Activated naive CD8-positive, alpha-beta T cell treated with anti-CD3 and anti-CD28 coated beads, Interleukin-2, amount 50 U/mL, for 24 hours (primary cell): ENCODE measurements around the gene BRCA2.
"Not testable (repeated sequence)": the region's sequence is repeated elsewhere in the genome, so short reads cannot be mapped to it uniquely, and the experiment has no call there.

Source experiments
- ATAC-seq: fragments of 150-1000 bp; cut with Tn5 transposase; one replicate; pipeline ENCODE4 v1.10.0; 2021
- DNase-seq: peaks from one replicate; pipeline ENCODE4 v3.0.0; 2021
- H3K27ac Mint-ChIP-seq: one replicate; pipeline ENCODE4 v1.8.0; 2021; ENCODE audit warnings: mild to moderate bottlenecking, mixed read lengths
- H3K27me3 Mint-ChIP-seq: one replicate; pipeline ENCODE4 v1.8.0; 2021; ENCODE audit warnings: mixed read lengths
- H3K36me3 Mint-ChIP-seq: one replicate; pipeline ENCODE4 v1.8.0; 2021; ENCODE audit warnings: low read depth, mixed read lengths
- H3K4me1 Mint-ChIP-seq: one replicate; pipeline ENCODE4 v1.8.0; 2021; ENCODE audit warnings: mixed read lengths
- H3K4me3 Mint-ChIP-seq: one replicate; pipeline ENCODE4 v1.8.0; 2021; ENCODE audit warnings: mild to moderate bottlenecking, moderate library complexity, mixed read lengths
- H3K9me3 Mint-ChIP-seq: one replicate; pipeline ENCODE4 v1.8.0; 2021; ENCODE audit warnings: mixed read lengths

Gene BRCA2

GRCh38 chr13:32320528-32320927, 5.2 kb downstream of the BRCA2 start:
- ATAC-seq = no peak
- Mint-ChIP-seq H3K36me3 (peaks cover 39% of the 10 kb centered on the region), H3K9me3 (no peaks in the 10 kb centered on the region), H3K4me3 (no peak overlapping the region), H3K27me3 (no peaks in the 10 kb centered on the region), H3K4me1 (peaks cover 10% of the 10 kb centered on the region), H3K27ac (no peak overlapping the region)
- DNase-seq = no peak

DNA sequence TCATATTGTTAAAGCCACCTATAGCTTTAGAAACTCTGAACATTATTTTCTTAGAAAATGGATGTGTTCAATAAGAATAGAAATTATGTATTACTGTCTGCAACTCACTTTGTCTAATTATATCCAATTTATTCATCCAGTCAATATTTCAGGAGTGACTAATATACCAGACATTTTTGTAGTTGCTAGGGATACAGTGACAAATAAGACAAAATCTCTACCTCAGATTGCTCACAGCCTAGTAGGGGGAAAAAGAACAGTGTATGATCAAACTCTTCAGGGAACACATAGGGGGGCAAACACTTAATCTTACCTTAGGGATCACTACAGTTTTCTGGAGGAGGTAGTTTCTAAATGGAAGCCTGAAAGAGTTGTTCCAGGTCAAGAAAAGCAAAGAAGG, 8.6 kb downstream of the BRCA2 start:
- no peaks in the 10 kb centered on the region for H3K4me1 Mint-ChIP-seq
- DNase-seq (no peak), ATAC-seq (no peak)
- H3K4me3 Mint-ChIP-seq = no peak overlapping the region
- peaks cover 53% of the 10 kb centered on the region for H3K36me3 Mint-ChIP-seq
- no peaks in the 10 kb centered on the region for H3K27me3 Mint-ChIP-seq
- H3K27ac Mint-ChIP-seq = no peak overlapping the region
- no peaks in the 10 kb centered on the region for H3K9me3 Mint-ChIP-seq

GRCh38 chr13:32330441-32330840, 15.1 kb downstream of the BRCA2 start:
- no peaks in the 10 kb centered on the region for H3K9me3 Mint-ChIP-seq
- H3K4me1 Mint-ChIP-seq = no peaks in the 10 kb centered on the region
- peaks cover 63% of the 10 kb centered on the region for H3K36me3 Mint-ChIP-seq
- DNase-seq (no peak), ATAC-seq (no peak)
- H3K27me3 Mint-ChIP-seq = no peaks in the 10 kb centered on the region
- no peak overlapping the region for H3K4me3 Mint-ChIP-seq
- H3K27ac Mint-ChIP-seq = no peak overlapping the region

DNA sequence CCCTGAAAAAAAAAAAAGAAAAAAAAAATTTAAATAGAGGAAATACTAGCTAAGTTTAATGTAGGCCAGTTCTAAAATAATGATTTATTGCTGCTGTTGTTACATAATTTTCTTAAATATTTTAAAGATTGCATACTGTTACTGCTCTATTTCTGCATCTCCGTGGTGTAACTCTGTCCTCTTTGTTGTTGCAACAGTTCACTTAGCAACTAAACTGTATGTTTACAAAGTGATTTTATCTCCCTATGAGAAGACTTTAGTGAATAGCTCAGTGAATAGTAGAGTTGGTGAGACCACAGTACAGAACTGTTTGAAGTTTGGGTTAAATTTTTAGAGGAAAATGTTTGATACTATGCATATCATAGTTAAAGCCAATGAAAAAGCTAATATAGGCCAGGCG, 19.4 kb downstream of the BRCA2 start:
- H3K36me3 Mint-ChIP-seq = peaks cover 82% of the 10 kb centered on the region
- H3K27ac Mint-ChIP-seq = no peak overlapping the region
- DNase-seq = no peak
- no peak for ATAC-seq
- H3K27me3 Mint-ChIP-seq = no peaks in the 10 kb centered on the region
- peaks cover 5% of the 10 kb centered on the region for H3K9me3 Mint-ChIP-seq
- H3K4me1 Mint-ChIP-seq = no peaks in the 10 kb centered on the region
- H3K4me3 Mint-ChIP-seq = no peak overlapping the region

DNA sequence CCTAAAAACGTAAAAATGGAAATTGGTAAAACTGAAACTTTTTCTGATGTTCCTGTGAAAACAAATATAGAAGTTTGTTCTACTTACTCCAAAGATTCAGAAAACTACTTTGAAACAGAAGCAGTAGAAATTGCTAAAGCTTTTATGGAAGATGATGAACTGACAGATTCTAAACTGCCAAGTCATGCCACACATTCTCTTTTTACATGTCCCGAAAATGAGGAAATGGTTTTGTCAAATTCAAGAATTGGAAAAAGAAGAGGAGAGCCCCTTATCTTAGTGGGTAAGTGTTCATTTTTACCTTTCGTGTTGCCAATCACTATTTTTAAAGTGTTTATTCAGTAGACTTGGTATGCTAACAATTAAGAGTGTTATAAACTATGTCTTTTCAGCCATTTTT, 25.6 kb downstream of the BRCA2 start:
- H3K9me3 Mint-ChIP-seq = peaks cover 5% of the 10 kb centered on the region
- no peaks in the 10 kb centered on the region for H3K4me1 Mint-ChIP-seq
- H3K36me3 Mint-ChIP-seq = peaks cover 41% of the 10 kb centered on the region
- no peaks in the 10 kb centered on the region for H3K27me3 Mint-ChIP-seq
- no peak overlapping the region for H3K4me3 Mint-ChIP-seq
- DNase-seq = no peak
- no peak for ATAC-seq
- H3K27ac Mint-ChIP-seq = no peak overlapping the region

GRCh38 chr13:32347651-32348050, 32.3 kb downstream of the BRCA2 start:
- H3K4me1 Mint-ChIP-seq = peaks cover 12% of the 10 kb centered on the region
- no peaks in the 10 kb centered on the region for H3K27me3 Mint-ChIP-seq
- ATAC-seq (no peak), DNase-seq (no peak)
- H3K36me3 Mint-ChIP-seq = peaks cover 36% of the 10 kb centered on the region
- H3K27ac Mint-ChIP-seq = no peak overlapping the region
- no peak overlapping the region for H3K4me3 Mint-ChIP-seq
- H3K9me3 Mint-ChIP-seq = no peaks in the 10 kb centered on the region

DNA sequence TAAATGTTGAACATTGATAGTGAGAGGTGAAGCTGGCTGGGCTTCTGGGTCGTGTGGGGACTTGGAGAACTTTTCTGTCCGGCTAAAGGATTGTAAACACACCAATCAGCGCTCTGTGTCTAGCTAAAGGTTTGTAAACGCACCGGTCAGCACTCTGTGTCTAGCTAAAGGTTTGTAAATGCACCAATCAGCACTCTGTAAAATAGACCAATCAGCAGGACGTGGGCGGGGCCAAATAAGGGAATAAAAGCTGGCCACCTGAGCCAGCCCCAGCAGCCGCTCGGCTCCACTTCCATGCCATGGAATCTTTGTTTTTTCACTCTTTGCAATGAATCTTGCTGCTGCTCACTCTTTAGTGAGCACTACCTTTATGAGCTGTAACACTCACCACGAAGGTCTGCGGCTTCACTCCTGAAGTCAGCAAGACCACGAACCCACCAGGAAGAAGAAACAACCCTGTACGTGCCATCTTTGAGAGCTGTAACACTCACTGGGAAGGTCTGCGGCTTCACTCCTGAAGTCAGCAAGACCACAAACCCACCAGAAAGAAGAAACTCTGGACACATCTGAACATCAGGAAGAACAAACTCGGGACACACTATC, 35.6 kb downstream of the BRCA2 start:
- not testable (repeated sequence) for H3K4me3 Mint-ChIP-seq, DNase-seq, H3K9me3 Mint-ChIP-seq, H3K27me3 Mint-ChIP-seq, ATAC-seq, H3K27ac Mint-ChIP-seq
- H3K36me3 Mint-ChIP-seq = peaks cover 44% of the 10 kb centered on the region
- peaks cover 12% of the 10 kb centered on the region for H3K4me1 Mint-ChIP-seq

- Mint-ChIP-seq H3K9me3 (no peaks in the 10 kb centered on the region), H3K27me3 (no peaks in the 10 kb centered on the region), H3K4me3 (no peak overlapping the region), H3K36me3 (peaks cover 46% of the 10 kb centered on the region), H3K4me1 (peaks cover 12% of the 10 kb centered on the region), H3K27ac (no peak overlapping the region)
- DNase-seq (no peak), ATAC-seq (no peak)
These were observed 38.7 kb downstream of the BRCA2 start for GRCh38 chr13:32354040-32354439.

DNA sequence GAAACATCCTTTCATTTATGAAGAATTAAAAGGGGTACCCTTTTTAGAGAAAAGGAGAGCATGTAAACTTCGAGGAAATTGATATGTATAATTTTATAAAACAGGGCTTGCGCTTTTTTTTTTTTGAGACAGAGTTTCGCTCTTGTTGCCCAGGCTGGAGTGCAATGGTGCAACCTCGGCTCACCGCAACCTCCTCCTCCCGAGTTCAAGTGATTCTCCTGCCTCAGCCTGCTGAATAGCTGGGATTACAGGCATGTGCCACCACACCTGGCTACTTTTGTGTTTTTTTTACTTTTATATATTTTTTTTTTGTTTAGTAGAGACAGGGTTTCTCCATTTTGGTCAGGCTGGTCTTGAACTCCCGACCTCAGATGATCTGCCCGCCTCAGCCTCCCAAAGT, 40.6 kb downstream of the BRCA2 start:
- not testable (repeated sequence) for H3K9me3 Mint-ChIP-seq, H3K27ac Mint-ChIP-seq, ATAC-seq, H3K4me3 Mint-ChIP-seq, H3K4me1 Mint-ChIP-seq, DNase-seq, H3K27me3 Mint-ChIP-seq
- peaks cover 38% of the 10 kb centered on the region for H3K36me3 Mint-ChIP-seq

DNA sequence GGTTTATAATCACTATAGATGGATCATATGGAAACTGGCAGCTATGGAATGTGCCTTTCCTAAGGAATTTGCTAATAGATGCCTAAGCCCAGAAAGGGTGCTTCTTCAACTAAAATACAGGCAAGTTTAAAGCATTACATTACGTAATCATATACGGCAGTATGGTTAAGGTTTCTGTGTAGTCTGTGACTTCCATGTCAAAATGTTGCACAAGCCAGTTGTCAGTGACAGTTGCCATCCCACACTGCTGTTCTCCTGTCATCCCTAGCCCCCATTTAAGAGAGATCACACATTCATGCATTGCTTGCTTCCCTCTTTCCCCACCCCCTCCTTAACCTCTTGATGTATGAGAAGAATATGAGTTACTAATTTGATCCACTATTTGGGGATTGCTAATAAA, 47.3 kb downstream of the BRCA2 start:
- DNase-seq = no peak

GRCh38 chr13:32370805-32371204, 55.5 kb downstream of the BRCA2 start:
- no peak overlapping the region for H3K27ac Mint-ChIP-seq
- H3K4me1 Mint-ChIP-seq = no peaks in the 10 kb centered on the region
- ATAC-seq (no peak), DNase-seq (no peak)
- no peaks in the 10 kb centered on the region for H3K27me3 Mint-ChIP-seq
- H3K4me3 Mint-ChIP-seq = no peak overlapping the region
- H3K9me3 Mint-ChIP-seq = peaks cover 8% of the 10 kb centered on the region
- H3K36me3 Mint-ChIP-seq = peaks cover 53% of the 10 kb centered on the region

More for the DNA sequence above, 47.3 kb downstream of the BRCA2 start:
- Mint-ChIP-seq H3K27ac (no peak overlapping the region), H3K4me1 (no peaks in the 10 kb centered on the region), H3K4me3 (no peak overlapping the region), H3K9me3 (no peaks in the 10 kb centered on the region), H3K36me3 (peaks cover 41% of the 10 kb centered on the region), H3K27me3 (no peaks in the 10 kb centered on the region)
- no peak for ATAC-seq

DNA sequence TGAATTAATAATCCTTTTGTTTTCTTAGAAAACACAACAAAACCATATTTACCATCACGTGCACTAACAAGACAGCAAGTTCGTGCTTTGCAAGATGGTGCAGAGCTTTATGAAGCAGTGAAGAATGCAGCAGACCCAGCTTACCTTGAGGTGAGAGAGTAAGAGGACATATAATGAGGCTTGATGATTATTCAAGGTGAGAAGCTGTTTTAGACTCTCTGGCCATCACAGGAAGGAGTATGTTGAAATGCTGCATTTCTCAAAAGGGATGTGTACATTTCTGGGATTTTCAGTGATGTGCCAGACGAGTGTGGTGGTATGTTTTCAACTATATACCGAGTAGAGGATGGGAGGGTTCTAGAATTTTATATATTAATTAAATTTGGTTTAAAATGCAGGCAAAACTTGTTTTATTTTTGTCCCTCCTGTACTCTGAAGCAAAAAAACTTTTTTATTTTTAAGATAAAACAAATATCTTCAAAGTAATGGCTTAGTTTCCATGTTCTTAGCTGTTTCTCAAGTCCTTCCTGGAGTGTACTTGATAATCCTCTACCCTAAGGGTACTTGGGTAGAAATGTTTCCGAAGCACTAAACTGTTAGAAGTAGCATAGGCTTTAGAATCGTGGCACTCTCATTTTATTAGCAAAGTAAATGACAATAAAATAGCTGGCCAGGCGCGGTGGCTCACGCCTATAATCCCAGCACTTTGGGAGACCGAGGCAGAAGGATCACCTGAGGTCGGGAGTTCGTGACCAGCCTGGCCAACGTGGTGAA, 61.5 kb downstream of the BRCA2 start:
- ATAC-seq (no peak), DNase-seq (no peak)
- Mint-ChIP-seq H3K4me3 (no peak overlapping the region), H3K27me3 (no peaks in the 10 kb centered on the region), H3K9me3 (peaks cover 8% of the 10 kb centered on the region), H3K36me3 (peaks cover 49% of the 10 kb centered on the region), H3K4me1 (no peaks in the 10 kb centered on the region), H3K27ac (no peak overlapping the region)

DNA sequence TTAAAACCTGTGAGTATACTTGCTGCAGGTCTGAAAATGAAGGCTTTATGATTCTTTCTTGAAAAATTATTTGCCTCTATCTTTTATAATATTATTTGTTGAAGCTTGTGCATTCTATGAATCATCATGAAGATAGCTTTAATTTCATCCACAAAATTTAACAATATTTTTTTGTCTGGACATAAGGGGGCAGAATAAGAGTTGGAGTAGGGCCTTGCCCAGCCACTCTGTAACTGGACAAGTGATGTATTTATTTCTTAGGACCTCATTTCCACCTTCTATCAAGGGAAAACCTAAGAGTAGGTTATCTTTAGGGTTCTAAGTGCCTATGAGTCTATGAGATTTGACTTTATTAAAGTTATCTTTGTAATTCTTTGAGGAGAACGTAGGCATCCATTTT, 62.7 kb downstream of the BRCA2 start:
- Mint-ChIP-seq H3K4me3 (no peak overlapping the region), H3K27me3 (no peaks in the 10 kb centered on the region), H3K9me3 (peaks cover 8% of the 10 kb centered on the region), H3K4me1 (no peaks in the 10 kb centered on the region), H3K36me3 (peaks cover 39% of the 10 kb centered on the region), H3K27ac (no peak overlapping the region)
- ATAC-seq = no peak
- no peak for DNase-seq

DNA sequence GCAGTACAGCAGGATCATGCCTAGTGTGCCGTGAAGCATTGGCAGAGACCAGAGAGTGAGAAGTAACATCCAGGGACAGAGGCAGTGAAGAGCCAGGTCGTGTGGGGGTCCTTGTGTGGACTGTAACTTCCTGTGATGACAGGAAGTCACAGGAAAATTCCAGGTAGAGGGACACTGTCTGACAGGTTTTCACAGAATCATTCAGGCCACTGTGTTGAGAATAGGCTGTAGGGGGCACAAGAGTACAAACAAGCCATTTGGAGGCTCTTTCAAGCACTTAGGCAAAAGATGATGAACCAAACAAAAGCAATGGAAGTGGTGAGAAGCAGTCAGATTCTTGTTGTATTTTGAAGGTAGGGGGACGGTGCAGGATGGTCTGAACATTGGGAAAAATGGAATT, 66.2 kb downstream of the BRCA2 start:
- Mint-ChIP-seq H3K27me3 (no peaks in the 10 kb centered on the region), H3K9me3 (no peaks in the 10 kb centered on the region), H3K4me1 (no peaks in the 10 kb centered on the region), H3K36me3 (peaks cover 19% of the 10 kb centered on the region), H3K27ac (no peak overlapping the region), H3K4me3 (no peak overlapping the region)
- no peak for DNase-seq
- ATAC-seq = no peak

- H3K9me3 Mint-ChIP-seq = no peaks in the 10 kb centered on the region
These were observed 68.7 kb downstream of the BRCA2 start for GRCh38 chr13:32383836-32384618.

More at GRCh38 chr13:32383836-32384618, 68.7 kb downstream of the BRCA2 start:
- DNase-seq (no peak), ATAC-seq (no peak)
- Mint-ChIP-seq H3K27me3 (no peaks in the 10 kb centered on the region), H3K4me3 (no peak overlapping the region), H3K4me1 (no peaks in the 10 kb centered on the region), H3K36me3 (peaks cover 19% of the 10 kb centered on the region), H3K27ac (no peak overlapping the region)
